Ovary (tissue), 3 donors: ENCODE data around the gene FGD3.

Experiments
- CTCF ChIP-seq, 3 donors: fragments of 450-650 bp in 2 of 3; fragments of 200-600 bp in 1 of 3; IDR thresholded peaks; one replicate each; pipeline versions ENCODE4 v1.5.1 to v1.8.0; 2016 to 2022; ENCODE audit warnings: antibody characterized with exemption in 3 of 3, mild to moderate bottlenecking in 1 of 3
- POLR2A ChIP-seq: fragments of 450-650 bp; IDR thresholded peaks from one replicate; pipeline ENCODE4 v1.6.1; 2017; ENCODE audit warnings: antibody characterized with exemption, mild to moderate bottlenecking, moderate library complexity
- donor health status: DM: no; HTN: no; CAD: no.

- TF ChIP-seq CTCF (IDR thresholded peaks at IDR 0.05): no peak
- TF ChIP-seq POLR2A: no peak
These were observed 92.7 kb downstream of the FGD3 start for GRCh38 chr9:93039976-93040375.
